Hepatocyte (in vitro differentiated cells): ENCODE data around the gene LRP1B. TPM values are rescaled to one million over a fixed set of nuclear protein-coding genes. Genes with fewer than 3 reads are reported as not detected.

Source experiments
- DNase-seq: peaks from one replicate; pipeline ENCODE4 v3.0.0-alpha.2; 2016; ENCODE audit warnings: low spot score
- H2AFZ ChIP-seq: fragments of 200-600 bp; sonication (generic); 2 replicates; pipeline ENCODE4 v1.6.0; 2016; ENCODE audit warnings: antibody characterized with exemption, mild to moderate bottlenecking
- H3K27ac ChIP-seq: fragments of 200-600 bp; sonication (generic); 2 replicates; pipeline ENCODE4 v1.5.1; 2016; ENCODE audit warnings: mild to moderate bottlenecking
- H3K27me3 ChIP-seq: fragments of 200-600 bp; sonication (generic); 2 replicates; pipeline ENCODE4 v1.6.1; 2016
- H3K36me3 ChIP-seq: fragments of 200-600 bp; sonication (generic); replicated peaks from 2 replicates; pipeline ENCODE4 v1.5.1; 2016; ENCODE audit warnings: low read depth; ENCODE audit not compliant: insufficient read depth
- H3K4me1 ChIP-seq: fragments of 200-600 bp; sonication (generic); 2 replicates; pipeline ENCODE4 v1.5.1; 2016; ENCODE audit warnings: mild to moderate bottlenecking, moderate library complexity; ENCODE audit not compliant: insufficient read depth
- H3K4me2 ChIP-seq: fragments of 200-600 bp; sonication (generic); 2 replicates; pipeline ENCODE4 v1.6.0; 2016
- H3K4me3 ChIP-seq: fragments of 200-600 bp; sonication (generic); 2 replicates; pipeline ENCODE4 v1.5.1; 2016; ENCODE audit warnings: mild to moderate bottlenecking
- H3K79me2 ChIP-seq: fragments of 200-600 bp; sonication (generic); 2 replicates; pipeline ENCODE4 v1.6.0; 2017; ENCODE audit warnings: mild to moderate bottlenecking
- H3K9me2 ChIP-seq: fragments of 200-600 bp; sonication (generic); replicated peaks from 2 replicates; pipeline ENCODE4 v1.6.0; 2017; ENCODE audit warnings: mild to moderate bottlenecking; ENCODE audit not compliant: insufficient read depth
- H3K9me3 ChIP-seq: fragments of 200-600 bp; sonication (generic); 2 replicates; pipeline ENCODE4 v1.5.1; 2016; ENCODE audit warnings: low read depth, mild to moderate bottlenecking
- H4K20me1 ChIP-seq: fragments of 200-600 bp; sonication (generic); 2 replicates; pipeline ENCODE4 v1.6.0; 2016; ENCODE audit warnings: mild to moderate bottlenecking; ENCODE audit not compliant: insufficient read depth, poor library complexity, severe bottlenecking
- CTCF ChIP-seq: fragments of 200-600 bp; sonication (generic); IDR thresholded peaks from 2 replicates; pipeline ENCODE4 v1.5.1; 2016; ENCODE audit warnings: antibody characterized with exemption, mild to moderate bottlenecking; ENCODE audit not compliant: poor library complexity
- EZH2 ChIP-seq: fragments of 200-600 bp; sonication (generic); IDR thresholded peaks from 2 replicates; pipeline ENCODE4 v1.6.1; 2016; ENCODE audit warnings: antibody characterized with exemption, mild to moderate bottlenecking, borderline replicate concordance
- EZH2phosphoT487 ChIP-seq: fragments of 200-600 bp; sonication (generic); IDR thresholded peaks from one replicate; pipeline ENCODE4 v1.6.1; 2018; ENCODE audit warnings: antibody characterized with exemption, mild to moderate bottlenecking, low read depth, moderate library complexity; ENCODE audit not compliant: unreplicated experiment, severe bottlenecking
- WGBS: methylation state at CpG from one replicate; pipeline ENCODE4 v1.1.6; 2016; ENCODE audit warnings: low lambda C conversion rate; ENCODE audit errors: missing lambda C conversion rate; 5-methylcytosine and 5-hydroxymethylcytosine counted together
- polyA plus RNA-seq: library from polyadenylated mRNA; unstranded; fragments of >200 nt; fragmentation: Nextera tagmentation; extraction: Ambion mirVana; gene quantifications from 2 replicates; pipeline ENCODE4 v1.2.1, GENCODE V29; 2016
- total RNA-seq: library from RNA; depleted of rRNA; stranded (reverse); fragments of >200 nt; gene quantifications from 2 replicates; pipeline ENCODE4 v1.2.3, GENCODE V29; 2014

Gene LRP1B
- total and polyA plus RNA-seq, 2 experiments from 2014 or later: 0.65 to 2.0 TPM

GRCh38 chr2:140627136-140627535 lies 1503.7 kb downstream of the LRP1B start:
- Histone ChIP-seq H3K4me1 (no peaks in the 10 kb centered on the region), H3K9me3 (no peaks in the 10 kb centered on the region), H3K79me2 (no peaks in the 10 kb centered on the region), H2AFZ (no peak overlapping the region), H3K4me2 (no peak overlapping the region), H4K20me1 (no peaks in the 10 kb centered on the region), H3K9me2 (no peaks in the 10 kb centered on the region), H3K27me3 (no peaks in the 10 kb centered on the region), H3K36me3 (no peaks in the 10 kb centered on the region), H3K4me3 (no peak overlapping the region), H3K27ac (no peak overlapping the region)
- no peak for TF ChIP-seq EZH2
- TF ChIP-seq EZH2phosphoT487: no peak
- TF ChIP-seq CTCF: no peak
- no peak for DNase-seq
- WGBS: 89% methylated on average over 5 of the region's 5 CpGs

GRCh38 chr2:140624200-140624599 lies 1506.6 kb downstream of the LRP1B start:
- H3K36me3 ChIP-seq: no peaks in the 10 kb centered on the region
- DNase-seq: no peak
- H3K27me3 ChIP-seq: no peaks in the 10 kb centered on the region
- WGBS: 93% methylated on average over 3 of the region's 3 CpGs
- no peaks in the 10 kb centered on the region for H3K4me1 ChIP-seq
- H3K4me2 ChIP-seq: no peak overlapping the region
- H3K9me2 ChIP-seq: no peaks in the 10 kb centered on the region
- H3K9me3 ChIP-seq: no peaks in the 10 kb centered on the region
- H3K27ac ChIP-seq: no peak overlapping the region
- no peak overlapping the region for H3K4me3 ChIP-seq
- TF ChIP-seq EZH2 (no peak), CTCF (no peak), EZH2phosphoT487 (no peak)
- H4K20me1 ChIP-seq: no peaks in the 10 kb centered on the region
- H2AFZ ChIP-seq: no peak overlapping the region
- H3K79me2 ChIP-seq: no peaks in the 10 kb centered on the region

GRCh38 chr2:140621583-140622362 lies 1509.0 kb downstream of the LRP1B start:
- H3K27me3 ChIP-seq: no peaks in the 10 kb centered on the region
- H2AFZ ChIP-seq: no peak overlapping the region
- no peaks in the 10 kb centered on the region for H3K4me1 ChIP-seq
- no peak overlapping the region for H3K27ac ChIP-seq
- TF ChIP-seq EZH2 (no peak), EZH2phosphoT487 (no peak), CTCF (no peak)
- no peaks in the 10 kb centered on the region for H3K9me3 ChIP-seq
- H3K9me2 ChIP-seq: no peaks in the 10 kb centered on the region
- H3K79me2 ChIP-seq: no peaks in the 10 kb centered on the region
- H4K20me1 ChIP-seq: no peaks in the 10 kb centered on the region
- H3K4me3 ChIP-seq: no peak overlapping the region
- DNase-seq: no peak
- H3K4me2 ChIP-seq: no peak overlapping the region
- H3K36me3 ChIP-seq: no peaks in the 10 kb centered on the region
- 89% methylated on average over 3 of the region's 3 CpGs for WGBS

GRCh38 chr2:140604788-140605187 lies 1526.0 kb downstream of the LRP1B start:
- no peak overlapping the region for H2AFZ ChIP-seq
- WGBS: 89% methylated on average over 3 of the region's 3 CpGs

More at GRCh38 chr2:140604788-140605187, 1526.0 kb downstream of the LRP1B start:
- Histone ChIP-seq H3K9me3 (no peaks in the 10 kb centered on the region), H3K4me1 (no peaks in the 10 kb centered on the region), H3K9me2 (no peaks in the 10 kb centered on the region), H3K4me3 (no peak overlapping the region), H3K27ac (no peak overlapping the region), H3K27me3 (no peaks in the 10 kb centered on the region), H3K4me2 (no peak overlapping the region), H4K20me1 (no peaks in the 10 kb centered on the region), H3K79me2 (no peaks in the 10 kb centered on the region), H3K36me3 (no peaks in the 10 kb centered on the region)
- DNase-seq: no peak
- TF ChIP-seq EZH2 (no peak), EZH2phosphoT487 (no peak), CTCF (no peak)
